ENCODE data around the gene TRABD2B.

TRABD2B gene

DNA sequence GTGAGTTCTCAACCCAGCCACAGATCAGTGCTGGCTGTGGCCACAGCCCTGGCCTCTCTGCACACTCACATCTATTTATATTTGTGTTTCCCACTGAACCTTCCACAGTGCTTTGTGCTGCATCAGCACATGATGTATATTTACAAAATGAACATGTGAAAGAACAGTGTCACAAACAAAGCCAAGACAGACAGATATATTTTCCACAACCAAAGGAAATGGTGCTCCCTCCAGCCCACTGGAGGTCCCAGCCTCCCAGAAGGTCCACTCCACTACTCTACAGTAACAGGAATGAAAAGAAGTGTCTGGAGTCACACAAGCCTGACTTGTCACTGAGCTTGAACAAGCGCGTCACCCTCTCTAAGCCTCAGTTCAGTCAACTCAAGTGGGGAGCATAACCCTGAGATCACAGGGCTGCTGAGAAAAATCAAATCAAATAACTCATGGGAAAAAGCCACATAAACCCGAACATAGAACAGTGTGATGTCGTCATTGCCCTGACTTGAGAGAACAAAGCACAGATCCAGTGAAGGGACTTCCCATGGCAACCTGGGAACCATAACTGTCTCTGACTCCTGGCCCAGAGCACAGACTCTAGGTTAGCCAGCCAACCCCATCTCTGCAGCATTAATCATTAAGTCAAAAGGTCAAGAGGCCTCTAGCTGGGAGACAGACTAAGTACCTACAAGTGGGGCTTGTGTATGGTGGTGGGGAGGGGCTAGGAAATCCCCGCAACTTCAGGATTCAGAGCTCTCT, 121.2 kb downstream of the TRABD2B start:
- no peak for DNase-seq (ENCODE audit: low spot score)
- TF ChIP-seq, protein P1, sequence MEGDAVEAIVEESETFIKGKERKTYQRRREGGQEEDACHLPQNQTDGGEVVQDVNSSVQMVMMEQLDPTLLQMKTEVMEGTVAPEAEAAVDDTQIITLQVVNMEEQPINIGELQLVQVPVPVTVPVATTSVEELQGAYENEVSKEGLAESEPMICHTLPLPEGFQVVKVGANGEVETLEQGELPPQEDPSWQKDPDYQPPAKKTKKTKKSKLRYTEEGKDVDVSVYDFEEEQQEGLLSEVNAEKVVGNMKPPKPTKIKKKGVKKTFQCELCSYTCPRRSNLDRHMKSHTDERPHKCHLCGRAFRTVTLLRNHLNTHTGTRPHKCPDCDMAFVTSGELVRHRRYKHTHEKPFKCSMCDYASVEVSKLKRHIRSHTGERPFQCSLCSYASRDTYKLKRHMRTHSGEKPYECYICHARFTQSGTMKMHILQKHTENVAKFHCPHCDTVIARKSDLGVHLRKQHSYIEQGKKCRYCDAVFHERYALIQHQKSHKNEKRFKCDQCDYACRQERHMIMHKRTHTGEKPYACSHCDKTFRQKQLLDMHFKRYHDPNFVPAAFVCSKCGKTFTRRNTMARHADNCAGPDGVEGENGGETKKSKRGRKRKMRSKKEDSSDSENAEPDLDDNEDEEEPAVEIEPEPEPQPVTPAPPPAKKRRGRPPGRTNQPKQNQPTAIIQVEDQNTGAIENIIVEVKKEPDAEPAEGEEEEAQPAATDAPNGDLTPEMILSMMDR (IDR thresholded peaks at IDR 0.05; ENCODE audit: extremely low read depth, missing control alignments) = no peak

DNA sequence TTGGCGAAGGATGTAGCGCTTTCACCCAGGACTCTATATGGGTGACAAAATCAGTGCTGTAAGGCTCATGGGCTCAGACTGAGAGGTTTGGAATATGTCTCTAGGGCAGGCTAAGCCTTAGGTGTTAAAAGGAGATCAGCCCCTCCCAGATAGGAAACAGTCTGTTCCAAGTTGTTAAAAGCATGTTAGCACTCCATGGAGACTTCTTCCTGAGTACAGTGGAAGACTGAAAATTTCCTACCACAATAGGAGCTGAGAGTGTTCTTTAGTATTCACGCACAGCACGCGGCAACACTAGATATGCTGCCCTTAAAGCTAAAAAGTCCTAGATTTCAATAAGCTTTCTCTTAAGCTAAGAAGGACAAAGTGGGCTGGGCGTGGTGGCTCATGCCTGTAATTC, 122.1 kb downstream of the TRABD2B start:
- no peak for DNase-seq (ENCODE audit: low spot score)
- TF ChIP-seq, protein P1 (IDR thresholded peaks at IDR 0.05; ENCODE audit: extremely low read depth, missing control alignments) = no peak

DNA sequence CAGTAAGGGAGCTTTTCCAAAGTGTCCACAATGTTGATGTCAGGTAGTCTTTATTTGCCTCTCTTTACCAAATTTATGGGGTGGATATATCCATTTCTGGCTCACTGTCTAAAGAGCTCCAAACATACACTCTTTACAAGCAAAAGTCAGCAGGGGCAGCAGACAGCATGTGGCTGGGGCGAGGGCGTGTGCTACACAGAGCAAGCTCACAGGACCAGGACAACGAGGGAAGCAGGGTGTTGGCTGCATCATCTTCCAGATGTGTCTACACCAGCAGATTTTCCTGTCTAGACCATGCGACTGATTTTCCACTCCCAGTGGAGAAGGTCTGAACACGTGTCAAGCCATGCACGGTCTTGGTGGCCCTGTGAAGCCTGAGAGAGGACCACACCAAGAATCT, 123.8 kb downstream of the TRABD2B start:
- TF ChIP-seq, protein P1 (IDR thresholded peaks at IDR 0.05; ENCODE audit: extremely low read depth, missing control alignments) = no peak
- DNase-seq (ENCODE audit: low spot score) = no peak

DNA sequence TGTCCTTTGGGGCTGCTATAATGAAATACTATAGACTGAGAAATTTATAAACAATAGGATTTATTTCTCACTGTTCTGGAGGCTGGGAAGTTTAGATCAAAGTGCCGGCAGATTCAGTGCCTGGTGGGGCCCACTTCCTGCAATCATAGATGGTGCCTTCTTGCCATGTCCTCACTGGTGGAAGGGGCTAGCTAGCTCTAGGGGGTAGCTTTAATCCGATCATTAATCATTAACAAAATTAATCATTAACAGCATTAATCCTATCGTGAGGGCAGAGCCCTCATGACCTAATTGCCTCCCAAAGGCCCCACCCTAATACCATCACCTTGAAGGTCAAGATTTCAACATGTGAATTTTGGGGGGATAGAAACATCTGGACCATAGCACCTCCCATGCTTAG, 124.3 kb downstream of the TRABD2B start:
- TF ChIP-seq, protein P1 (IDR thresholded peaks at IDR 0.05; ENCODE audit: extremely low read depth, missing control alignments) = no peak
- DNase-seq (ENCODE audit: low spot score) = no peak

DNA sequence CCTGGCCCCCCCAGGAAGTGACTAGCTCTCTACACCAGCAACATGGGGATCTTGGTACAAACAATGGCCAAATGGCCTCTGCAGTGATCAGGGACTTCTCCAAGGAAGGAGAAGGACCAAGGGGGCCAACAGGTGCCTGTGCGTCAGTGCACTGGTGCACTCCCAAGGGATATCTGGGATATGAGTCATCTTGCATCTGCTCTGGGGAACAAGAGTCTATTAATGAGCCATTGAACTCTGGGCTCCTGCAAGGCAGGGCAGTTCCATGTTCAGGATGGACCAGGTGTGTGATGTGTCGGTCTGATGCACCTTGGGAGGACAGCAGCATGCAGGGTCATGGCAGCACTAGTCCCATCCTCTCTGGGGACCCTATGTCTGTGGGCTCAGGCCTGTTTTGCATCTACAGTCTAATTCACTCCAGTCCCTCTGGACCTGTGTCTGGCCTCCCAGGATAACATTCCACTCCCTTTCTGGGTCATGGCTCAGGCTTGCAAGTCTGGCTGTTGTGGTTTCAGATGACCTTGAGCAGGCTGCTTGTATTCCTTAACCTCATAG, 125.3 kb downstream of the TRABD2B start:
- no peak for DNase-seq (ENCODE audit: low spot score)
- TF ChIP-seq, protein P1 (IDR thresholded peaks at IDR 0.05; ENCODE audit: extremely low read depth, missing control alignments) = no peak

DNA sequence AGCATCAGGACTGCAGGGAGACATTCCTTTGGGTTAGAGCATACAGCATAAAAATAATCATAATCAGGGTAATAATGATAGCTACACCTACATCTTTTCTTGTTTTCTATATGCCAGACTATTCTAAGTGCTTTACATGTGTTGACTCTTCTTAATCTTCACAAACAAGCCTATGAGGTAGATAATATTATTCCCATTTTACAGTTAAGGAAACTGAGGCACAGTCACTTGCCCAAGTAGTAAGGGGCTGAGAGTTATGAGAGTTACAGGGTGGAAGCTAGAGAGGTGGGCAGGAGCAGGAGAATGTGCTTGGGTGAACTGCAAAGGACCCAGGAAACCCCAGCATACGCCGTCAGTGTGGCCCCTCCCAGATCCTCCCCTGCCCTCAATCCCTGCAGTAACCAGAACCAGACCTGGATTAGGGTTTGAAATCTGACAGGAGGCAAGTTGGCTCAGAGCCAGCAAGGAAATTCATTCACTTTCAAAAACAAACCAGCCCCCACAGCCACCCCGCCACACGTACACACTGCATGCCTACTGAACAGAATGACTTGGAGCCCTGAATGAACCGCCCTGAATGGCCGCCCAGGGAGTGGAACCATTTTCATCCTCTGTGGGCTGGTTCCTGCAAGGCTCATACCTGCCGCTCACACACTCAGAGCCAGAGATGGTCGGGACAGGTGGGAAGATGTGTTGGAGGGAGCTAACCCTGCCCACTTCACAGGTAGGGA, 126.1 kb downstream of the TRABD2B start:
- DNase-seq (ENCODE audit: low spot score) = no peak
- TF ChIP-seq, protein P1 (IDR thresholded peaks at IDR 0.05; ENCODE audit: extremely low read depth, missing control alignments) = no peak

DNA sequence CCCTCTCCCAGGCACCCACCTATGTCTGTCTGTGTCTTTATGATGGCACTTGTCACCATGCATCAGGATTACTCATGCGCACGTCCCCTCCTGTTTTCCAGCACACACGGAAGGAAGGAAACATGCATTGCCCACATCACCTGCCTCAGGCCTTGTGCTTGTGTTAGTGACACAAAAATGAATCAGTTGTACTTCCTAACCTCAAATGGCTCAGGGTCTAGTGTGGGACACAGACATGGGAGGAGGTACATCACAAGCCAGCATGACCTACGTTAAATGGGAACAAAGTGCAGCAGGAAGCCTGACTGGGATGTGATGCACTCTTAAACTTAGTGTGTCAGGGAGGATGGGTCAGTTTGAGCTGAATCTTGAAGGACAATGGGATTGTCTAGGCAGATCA, 126.7 kb downstream of the TRABD2B start:
- TF ChIP-seq, protein P1 (IDR thresholded peaks at IDR 0.05; ENCODE audit: extremely low read depth, missing control alignments) = no peak
- DNase-seq (ENCODE audit: low spot score) = no peak

Measured in GM20000 (cell line).